ENCODE data around the gene IRAK4.

DNA sequence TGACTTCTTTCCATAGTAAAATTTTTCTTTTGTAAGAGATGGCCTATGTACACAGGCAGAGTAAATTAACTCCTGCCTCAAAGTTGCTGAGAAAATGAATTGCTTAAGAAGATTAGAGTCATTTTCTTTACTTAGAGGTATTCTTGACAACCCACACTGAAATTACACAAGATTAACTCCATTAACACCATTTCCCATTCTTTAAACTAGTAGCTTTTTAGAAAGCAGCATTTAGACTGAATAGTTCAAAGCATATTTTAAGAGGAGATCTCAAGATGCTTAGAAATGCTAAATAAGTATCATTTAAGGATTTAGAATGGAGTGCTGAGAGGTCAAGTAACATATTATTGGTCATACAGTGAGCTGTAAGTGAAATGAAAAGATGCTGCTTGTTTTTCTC is 35.6 kb upstream of the IRAK4 start:
- TF ChIP-seq GATA2 (IDR thresholded peaks at IDR 0.05; ENCODE audit: low read depth, low read length): no peak
- TF ChIP-seq GATA3 (IDR thresholded peaks at IDR 0.05; ENCODE audit: low read depth, low read length): no peak
